WERI-Rb-1 (cell line): ENCODE measurements around the gene CENPC.
"Not testable (repeated sequence)": the region's sequence is repeated elsewhere in the genome, so short reads cannot be mapped to it uniquely, and the experiment has no call there.

Experiments used
- DNase-seq: peaks from one replicate; pipeline ENCODE4 v3.0.0-alpha.2; 2020
- H3K27ac ChIP-seq: fragments of 250-450 bp; sonication (Bioruptor Pico); 2 replicates; pipeline ENCODE4 v1.5.1; 2020; ENCODE audit warnings: mild to moderate bottlenecking, moderate library complexity
- H3K27me3 ChIP-seq: fragments of 250-450 bp; sonication (Bioruptor Pico); 2 replicates; pipeline ENCODE4 v1.5.1; 2021; ENCODE audit warnings: mild to moderate bottlenecking, low read depth, moderate library complexity; ENCODE audit not compliant: insufficient read depth, severe bottlenecking
- H3K36me3 ChIP-seq: fragments of 250-450 bp; sonication (Bioruptor Pico); 2 replicates; pipeline ENCODE4 v1.5.1; 2020; ENCODE audit warnings: mild to moderate bottlenecking, moderate library complexity
- H3K4me3 ChIP-seq: 2 replicates; pipeline ENCODE4 v1.5.1; 2011; ENCODE audit warnings: low read depth, mild to moderate bottlenecking, control low read depth, low read length
- H3K9me3 ChIP-seq: fragments of 250-450 bp; sonication (Bioruptor Pico); 2 replicates; pipeline ENCODE4 v1.5.1; 2021; ENCODE audit warnings: mild to moderate bottlenecking, moderate library complexity; ENCODE audit not compliant: severe bottlenecking
- TF ChIP-seq, protein P1 (sequence below): IDR thresholded peaks from 2 replicates; pipeline ENCODE4 v1.5.1; 2011; ENCODE audit warnings: low read depth, mild to moderate bottlenecking, control low read depth, inconsistent platforms, low read length

CENPC gene

DNA sequence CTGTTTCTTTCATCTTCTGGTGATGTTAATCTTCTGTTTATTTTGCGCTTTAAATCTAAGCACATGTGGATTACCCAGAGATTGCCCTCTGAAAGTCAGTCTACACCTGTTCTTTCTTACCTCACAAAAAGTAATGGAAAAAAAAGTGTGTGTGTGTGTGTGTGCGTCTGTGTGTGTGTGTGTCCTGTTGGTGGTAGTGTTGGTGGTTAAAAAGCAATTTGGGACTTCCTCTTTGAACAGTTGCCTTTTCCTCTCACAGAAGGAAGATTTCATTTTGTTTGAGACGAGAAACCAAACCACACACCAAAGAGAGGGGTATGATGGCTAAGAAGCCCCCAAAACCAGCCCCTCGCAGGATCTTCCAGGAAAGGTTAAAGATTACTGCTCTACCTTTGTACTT, 13.2 kb upstream of the CENPC start, which contains the start of gene STAP1:
Gene STAP1 (plus strand): TSS at position 235 of the 400 bp plus-strand sequence. CDS start 83 bp downstream, at position 318.
- Histone ChIP-seq H3K36me3 (no peaks in the 10 kb centered on the region), H3K27ac (no peak within 1 kb of the TSS), H3K4me3 (no peak within 1 kb of the TSS), H3K9me3 (no peaks in the 10 kb centered on the region), H3K27me3 (no peaks in the 10 kb centered on the region)
- no peak for DNase-seq
- TF ChIP-seq, protein P1, sequence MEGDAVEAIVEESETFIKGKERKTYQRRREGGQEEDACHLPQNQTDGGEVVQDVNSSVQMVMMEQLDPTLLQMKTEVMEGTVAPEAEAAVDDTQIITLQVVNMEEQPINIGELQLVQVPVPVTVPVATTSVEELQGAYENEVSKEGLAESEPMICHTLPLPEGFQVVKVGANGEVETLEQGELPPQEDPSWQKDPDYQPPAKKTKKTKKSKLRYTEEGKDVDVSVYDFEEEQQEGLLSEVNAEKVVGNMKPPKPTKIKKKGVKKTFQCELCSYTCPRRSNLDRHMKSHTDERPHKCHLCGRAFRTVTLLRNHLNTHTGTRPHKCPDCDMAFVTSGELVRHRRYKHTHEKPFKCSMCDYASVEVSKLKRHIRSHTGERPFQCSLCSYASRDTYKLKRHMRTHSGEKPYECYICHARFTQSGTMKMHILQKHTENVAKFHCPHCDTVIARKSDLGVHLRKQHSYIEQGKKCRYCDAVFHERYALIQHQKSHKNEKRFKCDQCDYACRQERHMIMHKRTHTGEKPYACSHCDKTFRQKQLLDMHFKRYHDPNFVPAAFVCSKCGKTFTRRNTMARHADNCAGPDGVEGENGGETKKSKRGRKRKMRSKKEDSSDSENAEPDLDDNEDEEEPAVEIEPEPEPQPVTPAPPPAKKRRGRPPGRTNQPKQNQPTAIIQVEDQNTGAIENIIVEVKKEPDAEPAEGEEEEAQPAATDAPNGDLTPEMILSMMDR = no peak

DNA sequence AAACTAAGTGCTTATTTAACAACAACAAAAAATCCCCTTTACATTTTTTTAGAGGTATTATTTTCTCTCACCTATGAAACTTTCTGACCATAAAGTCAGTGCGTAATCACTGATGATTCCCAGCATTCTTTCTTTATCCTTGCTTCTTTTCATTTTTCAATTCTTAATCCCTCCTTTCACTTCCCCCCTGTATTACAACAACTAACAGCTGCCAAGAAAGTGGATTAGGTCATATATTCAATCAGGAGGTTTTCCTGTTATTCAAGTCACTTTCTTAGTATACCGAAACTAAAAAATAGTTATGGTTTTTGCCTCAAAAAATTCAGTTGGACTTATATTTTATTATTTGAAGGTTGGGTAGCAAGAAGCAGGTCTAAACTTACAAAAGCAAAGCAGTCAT, 11.1 kb upstream of the CENPC start:
- TF ChIP-seq, protein P1 = no peak
- Histone ChIP-seq H3K27me3 (no peaks in the 10 kb centered on the region), H3K4me3 (no peak overlapping the region), H3K27ac (no peak overlapping the region), H3K36me3 (no peaks in the 10 kb centered on the region), H3K9me3 (no peaks in the 10 kb centered on the region)
- no peak for DNase-seq

DNA sequence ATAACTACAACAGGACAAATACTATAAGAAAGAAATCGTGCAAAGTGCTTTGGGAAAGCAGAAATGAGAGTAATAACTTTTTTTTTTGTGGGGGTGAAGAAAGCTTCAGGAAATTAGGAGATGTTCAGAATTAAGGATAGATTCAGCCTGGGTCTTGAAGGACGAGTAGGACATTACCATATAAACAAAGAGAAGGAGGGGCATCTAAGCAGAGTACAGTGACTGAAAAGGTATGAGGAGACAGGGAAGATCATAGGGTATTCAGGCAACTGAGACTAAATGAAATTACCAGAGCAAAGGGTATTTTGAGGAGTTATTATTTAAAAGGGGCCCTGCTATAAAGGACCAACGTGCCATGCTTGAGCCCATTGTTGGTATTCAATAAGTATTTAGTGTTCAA, 10.1 kb upstream of the CENPC start:
- Histone ChIP-seq H3K36me3 (no peaks in the 10 kb centered on the region), H3K9me3 (no peaks in the 10 kb centered on the region)
- TF ChIP-seq, protein P1 = no peak

DNA sequence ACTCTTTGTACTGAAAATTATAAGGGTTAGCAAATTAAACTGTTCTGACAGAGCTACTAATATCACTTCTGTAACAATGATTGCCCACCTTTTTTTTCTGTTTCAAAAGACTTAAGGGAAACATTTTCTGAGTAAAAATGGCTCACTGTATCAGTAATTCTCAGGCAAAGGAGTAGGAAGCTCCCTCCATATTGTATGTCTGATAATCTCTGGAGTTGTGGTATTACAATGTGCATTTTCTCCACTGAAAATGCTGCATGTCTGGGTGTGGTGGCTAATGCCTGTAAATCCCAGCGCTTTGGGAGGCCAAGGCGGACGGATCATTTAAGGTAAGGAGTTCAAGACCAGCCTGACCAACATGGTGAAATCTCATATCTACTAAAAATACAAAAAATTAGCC, 8.8 kb upstream of the CENPC start:
- no peak overlapping the region for H3K4me3 ChIP-seq
- TF ChIP-seq, protein P1 = no peak
- H3K9me3 ChIP-seq = no peaks in the 10 kb centered on the region
- H3K36me3 ChIP-seq = no peaks in the 10 kb centered on the region
- no peaks in the 10 kb centered on the region for H3K27me3 ChIP-seq
- no peak overlapping the region for H3K27ac ChIP-seq
- DNase-seq = no peak

More for the DNA sequence above, 10.1 kb upstream of the CENPC start:
- Histone ChIP-seq H3K4me3 (no peak overlapping the region), H3K27ac (no peak overlapping the region), H3K27me3 (no peaks in the 10 kb centered on the region)
- DNase-seq = no peak

DNA sequence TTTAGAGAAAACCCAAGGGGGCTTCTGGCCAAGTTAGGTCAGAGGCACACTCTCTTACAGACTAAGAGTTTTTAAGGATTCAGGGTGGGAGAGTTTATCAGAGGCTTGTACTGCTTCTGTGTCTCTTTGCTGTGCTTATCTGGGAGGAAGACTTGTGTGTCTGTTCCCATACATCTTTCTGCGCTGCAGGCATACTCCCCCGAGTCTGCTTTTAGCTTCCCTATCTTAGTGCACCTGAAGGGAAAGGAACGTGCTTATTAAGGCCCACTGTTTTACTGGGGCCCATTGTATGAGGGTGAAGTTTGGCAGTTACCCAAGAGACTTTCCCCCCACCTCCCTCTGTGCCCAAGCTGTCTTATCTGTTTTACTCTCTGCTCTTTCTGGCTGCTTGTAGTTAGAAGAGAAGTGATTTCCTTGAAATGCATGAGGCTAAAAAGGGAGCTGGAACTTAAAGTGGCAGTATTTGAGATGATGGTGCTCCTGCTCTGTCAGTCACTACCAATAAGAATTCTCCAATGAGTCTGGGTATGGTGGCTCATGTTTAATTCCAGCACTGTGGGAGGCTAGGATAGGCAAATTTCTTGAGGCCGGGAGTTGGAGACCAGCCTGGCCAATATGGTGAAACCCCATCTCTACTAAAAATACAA, 7.0 kb upstream of the CENPC start:
- H3K36me3 ChIP-seq, H3K27me3 ChIP-seq, H3K27ac ChIP-seq, DNase-seq, H3K4me3 ChIP-seq, H3K9me3 ChIP-seq: not testable (repeated sequence)

DNA sequence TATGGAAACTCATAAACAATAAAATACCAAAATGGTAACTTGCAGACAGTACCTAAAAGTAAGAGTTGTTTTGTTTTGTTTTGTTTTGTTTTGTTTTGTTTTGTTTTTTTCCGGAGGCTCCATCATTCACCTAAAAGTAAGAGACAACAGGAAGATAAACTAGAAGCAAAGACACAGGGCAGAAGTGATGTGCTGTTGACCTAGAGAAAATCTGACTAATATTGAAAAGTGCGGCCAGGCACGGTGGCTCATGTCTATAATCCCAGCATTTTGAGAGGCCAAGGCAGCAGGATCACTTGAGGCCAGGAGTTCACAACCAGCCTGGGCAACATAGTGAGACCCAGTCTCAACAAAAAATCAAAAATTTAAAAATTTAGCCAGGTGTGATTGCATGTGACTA, 5.6 kb upstream of the CENPC start:
- H3K4me3 ChIP-seq = no peak overlapping the region
- no peaks in the 10 kb centered on the region for H3K9me3 ChIP-seq
- no peak overlapping the region for H3K27ac ChIP-seq
- TF ChIP-seq, protein P1 = no peak
- H3K27me3 ChIP-seq = no peaks in the 10 kb centered on the region
- DNase-seq = no peak
- H3K36me3 ChIP-seq = no peaks in the 10 kb centered on the region
